Fibroblast of gingiva (primary cell): Measurements from ENCODE around the gene SYCP2L.
"Not testable (repeated sequence)": the region's sequence is repeated elsewhere in the genome, so short reads cannot be mapped to it uniquely, and the experiment has no call there.

Experiments
- DNase-seq: peaks from one replicate; pipeline ENCODE4 v3.0.0-alpha.2; 2011; ENCODE audit warnings: low read depth

Gene SYCP2L

GRCh38 chr6:10957414-10957886 lies 70.6 kb downstream of the SYCP2L start:
- DNase-seq = no peak

GRCh38 chr6:10960171-10960570 lies 73.3 kb downstream of the SYCP2L start:
- DNase-seq = no peak

- no peak for DNase-seq
Measured at GRCh38 chr6:10961837-10962236, 75.0 kb downstream of the SYCP2L start.

- peak; percentile 85 for DNase-seq
Measured at GRCh38 chr6:10962673-10963072, 75.8 kb downstream of the SYCP2L start.

GRCh38 chr6:10963113-10963512 lies 76.3 kb downstream of the SYCP2L start:
- DNase-seq = no peak

- DNase-seq = no peak
Measured at GRCh38 chr6:10964684-10965083, 77.8 kb downstream of the SYCP2L start.

- no peak for DNase-seq
Measured at GRCh38 chr6:10968776-10969175, 81.9 kb downstream of the SYCP2L start.

- DNase-seq = no peak
Measured at GRCh38 chr6:10970731-10971130, 83.9 kb downstream of the SYCP2L start.

GRCh38 chr6:10972196-10972595 lies 85.3 kb downstream of the SYCP2L start:
- no peak for DNase-seq

- DNase-seq = no peak
Measured at GRCh38 chr6:10976571-10976970, 89.7 kb downstream of the SYCP2L start.

- no peak for DNase-seq
Measured at GRCh38 chr6:10977231-10977968, 90.5 kb downstream of the SYCP2L start.

GRCh38 chr6:10979603-10980002 lies 92.8 kb downstream of the SYCP2L start:
- DNase-seq = no peak

- no peak for DNase-seq
Measured at GRCh38 chr6:10981409-10981808, 94.6 kb downstream of the SYCP2L start.

GRCh38 chr6:10984959-10985358 lies 98.1 kb downstream of the SYCP2L start:
- not testable (repeated sequence) for DNase-seq

GRCh38 chr6:10989587-10989986 lies 102.7 kb downstream of the SYCP2L start:
- no peak for DNase-seq

GRCh38 chr6:10991115-10991514 lies 104.3 kb downstream of the SYCP2L start:
- no peak for DNase-seq

- no peak for DNase-seq
Measured at GRCh38 chr6:10993896-10994295, 107.0 kb downstream of the SYCP2L start.

GRCh38 chr6:10995114-10995707 lies 108.4 kb downstream of the SYCP2L start:
- DNase-seq = no peak

- DNase-seq = peak; percentile 52
Measured at GRCh38 chr6:10999994-11000393, 113.1 kb downstream of the SYCP2L start.

GRCh38 chr6:11002176-11002575 lies 115.3 kb downstream of the SYCP2L start:
- DNase-seq = no peak

- not testable (repeated sequence) for DNase-seq
Measured at GRCh38 chr6:11003297-11003696, 116.4 kb downstream of the SYCP2L start.

- peak; percentile 38 for DNase-seq
Measured at GRCh38 chr6:11006061-11006460, 119.2 kb downstream of the SYCP2L start.

- DNase-seq = no peak
Measured at GRCh38 chr6:11007715-11008608, 121.1 kb downstream of the SYCP2L start.
